Keratinocyte (primary cell): ENCODE results near the gene POTEH.
"Not testable (repeated sequence)": the region's sequence is repeated elsewhere in the genome, so short reads cannot be mapped to it uniquely, and the experiment has no call there.

Experiments
- EZH2 ChIP-seq: IDR thresholded peaks from one replicate; pipeline ENCODE4 v1.6.1; 2012; ENCODE audit warnings: inconsistent platforms, mild to moderate bottlenecking, low read length, moderate library complexity
- TF ChIP-seq, protein P1 (sequence below), 3 experiments: IDR thresholded peaks in 1 of 3; conservative IDR thresholded peaks in 1 of 3; optimal IDR thresholded peaks in 1 of 3; 2 replicates in 2 of 3; 3 replicates in 1 of 3; pipeline versions ENCODE3 to v1.5.1; 2011; ENCODE audit warnings: low read length in 3 of 3, mild to moderate bottlenecking in 3 of 3, moderate library complexity in 2 of 3, control low read depth in 1 of 3, inconsistent platforms in 1 of 3; ENCODE audit not compliant: insufficient read depth in 2 of 3; ENCODE audit errors: extremely low read depth in 1 of 3

GRCh38 chr22:15687086-15687485 is 2.7 kb upstream of the POTEH start:
- not testable (repeated sequence) for TF ChIP-seq EZH2
- TF ChIP-seq, protein P1, sequence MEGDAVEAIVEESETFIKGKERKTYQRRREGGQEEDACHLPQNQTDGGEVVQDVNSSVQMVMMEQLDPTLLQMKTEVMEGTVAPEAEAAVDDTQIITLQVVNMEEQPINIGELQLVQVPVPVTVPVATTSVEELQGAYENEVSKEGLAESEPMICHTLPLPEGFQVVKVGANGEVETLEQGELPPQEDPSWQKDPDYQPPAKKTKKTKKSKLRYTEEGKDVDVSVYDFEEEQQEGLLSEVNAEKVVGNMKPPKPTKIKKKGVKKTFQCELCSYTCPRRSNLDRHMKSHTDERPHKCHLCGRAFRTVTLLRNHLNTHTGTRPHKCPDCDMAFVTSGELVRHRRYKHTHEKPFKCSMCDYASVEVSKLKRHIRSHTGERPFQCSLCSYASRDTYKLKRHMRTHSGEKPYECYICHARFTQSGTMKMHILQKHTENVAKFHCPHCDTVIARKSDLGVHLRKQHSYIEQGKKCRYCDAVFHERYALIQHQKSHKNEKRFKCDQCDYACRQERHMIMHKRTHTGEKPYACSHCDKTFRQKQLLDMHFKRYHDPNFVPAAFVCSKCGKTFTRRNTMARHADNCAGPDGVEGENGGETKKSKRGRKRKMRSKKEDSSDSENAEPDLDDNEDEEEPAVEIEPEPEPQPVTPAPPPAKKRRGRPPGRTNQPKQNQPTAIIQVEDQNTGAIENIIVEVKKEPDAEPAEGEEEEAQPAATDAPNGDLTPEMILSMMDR (optimal IDR thresholded peaks at IDR 0.05 in 1 of 3, IDR thresholded peaks at IDR 0.05 in 1 of 3, conservative IDR thresholded peaks at IDR 0.05 in 1 of 3; ENCODE audit: extremely low read depth in 1 of 3, insufficient read depth in 2 of 3, low read length in 3 of 3): not testable (repeated sequence)
